Measurements from ENCODE around the gene MCF2L.
"Not testable (repeated sequence)": the region's sequence is repeated elsewhere in the genome, so short reads cannot be mapped to it uniquely, and the experiment has no call there.

MCF2L gene

GRCh38 chr13:113046883-113047244 lies 77.8 kb downstream of the MCF2L start:
- no peak for DNase-seq (ENCODE audit: extremely low read depth in 1 of 2, low read depth in 1 of 2)

- DNase-seq (ENCODE audit: extremely low read depth in 1 of 2, low read depth in 1 of 2), result no peak
These were observed 78.6 kb downstream of the MCF2L start for GRCh38 chr13:113047587-113047986.

- DNase-seq (ENCODE audit: extremely low read depth in 1 of 2, low read depth in 1 of 2), result no peak
These were observed 79.8 kb downstream of the MCF2L start for GRCh38 chr13:113048766-113049165.

- DNase-seq (ENCODE audit: extremely low read depth in 1 of 2, low read depth in 1 of 2), result no peak
These were observed 80.5 kb downstream of the MCF2L start for GRCh38 chr13:113049521-113049941.

GRCh38 chr13:113049981-113050380 lies 81.0 kb downstream of the MCF2L start:
- no peak for DNase-seq (ENCODE audit: extremely low read depth in 1 of 2, low read depth in 1 of 2)

GRCh38 chr13:113050734-113051431 lies 81.9 kb downstream of the MCF2L start:
- DNase-seq (ENCODE audit: extremely low read depth in 1 of 2, low read depth in 1 of 2), result no peak

GRCh38 chr13:113051641-113052040 lies 82.6 kb downstream of the MCF2L start:
- no peak for DNase-seq (ENCODE audit: extremely low read depth in 1 of 2, low read depth in 1 of 2)

- DNase-seq (ENCODE audit: extremely low read depth in 1 of 2, low read depth in 1 of 2), result no peak
These were observed 83.2 kb downstream of the MCF2L start for GRCh38 chr13:113052206-113052605.

- DNase-seq (ENCODE audit: extremely low read depth in 1 of 2, low read depth in 1 of 2), result no peak
These were observed 84.0 kb downstream of the MCF2L start for GRCh38 chr13:113052971-113053370.

GRCh38 chr13:113053376-113053775 lies 84.4 kb downstream of the MCF2L start:
- no peak for DNase-seq (ENCODE audit: extremely low read depth in 1 of 2, low read depth in 1 of 2)

GRCh38 chr13:113053801-113054604 lies 85.0 kb downstream of the MCF2L start:
- no peak for DNase-seq (ENCODE audit: extremely low read depth in 1 of 2, low read depth in 1 of 2)

- no peak for DNase-seq (ENCODE audit: extremely low read depth in 1 of 2, low read depth in 1 of 2)
These were observed 88.1 kb downstream of the MCF2L start for GRCh38 chr13:113057084-113057483.

GRCh38 chr13:113057559-113057958 lies 88.5 kb downstream of the MCF2L start:
- not testable (repeated sequence) for DNase-seq (ENCODE audit: extremely low read depth in 1 of 2, low read depth in 1 of 2)

- DNase-seq (ENCODE audit: extremely low read depth in 1 of 2, low read depth in 1 of 2), result no peak
These were observed 89.3 kb downstream of the MCF2L start for GRCh38 chr13:113058129-113058987.

- no peak for DNase-seq (ENCODE audit: extremely low read depth in 1 of 2, low read depth in 1 of 2)
These were observed 90.2 kb downstream of the MCF2L start for GRCh38 chr13:113058988-113059850.

GRCh38 chr13:113059891-113060290 lies 90.9 kb downstream of the MCF2L start:
- no peak for DNase-seq (ENCODE audit: extremely low read depth in 1 of 2, low read depth in 1 of 2)

- DNase-seq (ENCODE audit: extremely low read depth in 1 of 2, low read depth in 1 of 2), result no peak
These were observed 91.7 kb downstream of the MCF2L start for GRCh38 chr13:113060557-113061270.

GRCh38 chr13:113061271-113061625 lies 92.2 kb downstream of the MCF2L start:
- DNase-seq (ENCODE audit: extremely low read depth in 1 of 2, low read depth in 1 of 2), result no peak

GRCh38 chr13:113061796-113062425 lies 92.9 kb downstream of the MCF2L start:
- DNase-seq (ENCODE audit: extremely low read depth in 1 of 2, low read depth in 1 of 2), result no peak
